WTC11 (cell line): ENCODE results near the gene STRN4. TPM values are rescaled to one million over a fixed set of nuclear protein-coding genes. Genes with fewer than 3 reads are reported as not detected.

Experiments
- ATAC-seq: fragments of 200-7000 bp; cut with Tn5 transposase; 2 replicates; pipeline ENCODE4 v1.10.0; 2021; ENCODE audit warnings: mild to moderate bottlenecking, moderate library complexity
- CTCF ChIA-PET: fragments of 300-600 bp; sonication (Branson Sonifier 250); formaldehyde crosslinking; loops from one replicate; lab custom pipeline; 2021; ENCODE audit warnings: antibody characterized with exemption; lab: Charles Lee
- POLR2A ChIA-PET: fragments of 350-600 bp; sonication (Branson Sonifier 250); formaldehyde crosslinking; loops from one replicate; lab custom pipeline; 2021; ENCODE audit warnings: antibody characterized with exemption; lab: Charles Lee
- DNase-seq: peaks from one replicate; pipeline ENCODE4 v3.0.0; 2021; ENCODE audit warnings: low spot score
- H3K27ac Mint-ChIP-seq: 2 replicates; pipeline ENCODE4 v1.8.0; 2021; ENCODE audit warnings: mixed read lengths
- H3K27me3 Mint-ChIP-seq: 2 replicates; pipeline ENCODE4 v1.8.0; 2021; ENCODE audit warnings: low read depth, mild to moderate bottlenecking, moderate library complexity, mixed read lengths
- H3K36me3 Mint-ChIP-seq: 2 replicates; pipeline ENCODE4 v1.8.0; 2021; ENCODE audit warnings: mixed read lengths
- H3K4me1 Mint-ChIP-seq: 2 replicates; pipeline ENCODE4 v1.8.0; 2022; ENCODE audit warnings: mixed read lengths
- H3K4me3 Mint-ChIP-seq: 2 replicates; pipeline ENCODE4 v1.8.0; 2021; ENCODE audit warnings: mild to moderate bottlenecking, moderate library complexity, mixed read lengths
- H3K9me3 Mint-ChIP-seq: 2 replicates; pipeline ENCODE4 v1.8.0; 2021; ENCODE audit warnings: mixed read lengths
- ATF1 ChIP-seq: sonication (generic); formaldehyde crosslinking; IDR thresholded peaks from 2 replicates; pipeline ENCODE4 v1.8.1; 2023; ENCODE audit warnings: mild to moderate bottlenecking, moderate library complexity, missing genetic modification reagents
- CDX4 ChIP-seq: fragments of 250-450 bp; sonication (Bioruptor Pico); IDR thresholded peaks from 2 replicates; pipeline ENCODE4 v1.9.0; 2021; ENCODE audit warnings: moderate library complexity, mild to moderate bottlenecking, inconsistent platforms, borderline replicate concordance
- CREM ChIP-seq: sonication (generic); formaldehyde crosslinking; IDR thresholded peaks from 2 replicates; pipeline ENCODE4 v1.8.1; 2022; ENCODE audit warnings: mild to moderate bottlenecking, missing genetic modification reagents, moderate library complexity
- FOXP4 ChIP-seq: sonication (generic); formaldehyde crosslinking; IDR thresholded peaks from 2 replicates; pipeline ENCODE4 v1.8.0; 2022; ENCODE audit warnings: mild to moderate bottlenecking, missing genetic modification reagents
- IRF1 ChIP-seq: sonication (generic); formaldehyde crosslinking; IDR thresholded peaks from 2 replicates; pipeline ENCODE4 v1.8.0; 2023; ENCODE audit warnings: missing genetic modification reagents
- MAX ChIP-seq: sonication (generic); formaldehyde crosslinking; IDR thresholded peaks from 2 replicates; pipeline ENCODE4 v1.8.0; 2022; ENCODE audit warnings: mild to moderate bottlenecking, missing genetic modification reagents
- PREB ChIP-seq: sonication (generic); formaldehyde crosslinking; IDR thresholded peaks from 2 replicates; pipeline ENCODE4 v1.8.1; 2022; ENCODE audit warnings: mild to moderate bottlenecking, missing genetic modification reagents, moderate library complexity, borderline replicate concordance
- RORB ChIP-seq: fragments of 250-450 bp; sonication (Bioruptor Pico); IDR thresholded peaks from 2 replicates; pipeline ENCODE4 v1.9.0; 2021; ENCODE audit warnings: mild to moderate bottlenecking
- TCF7 ChIP-seq: sonication (generic); formaldehyde crosslinking; IDR thresholded peaks from 2 replicates; pipeline ENCODE4 v1.8.0; 2022; ENCODE audit warnings: mild to moderate bottlenecking, low read depth, missing genetic modification reagents, moderate library complexity
- TEAD1 ChIP-seq: sonication (generic); formaldehyde crosslinking; IDR thresholded peaks from 2 replicates; pipeline ENCODE4 v1.8.0; 2022; ENCODE audit warnings: mild to moderate bottlenecking, missing genetic modification reagents
- TP53 ChIP-seq: sonication (generic); formaldehyde crosslinking; IDR thresholded peaks from 2 replicates; pipeline ENCODE4 v1.8.1; 2023; ENCODE audit warnings: mild to moderate bottlenecking, missing genetic modification reagents
- ZNF281 ChIP-seq: sonication (generic); formaldehyde crosslinking; IDR thresholded peaks from 2 replicates; pipeline ENCODE4 v1.8.0; 2023; ENCODE audit warnings: mild to moderate bottlenecking, missing genetic modification reagents
- ZNF317 ChIP-seq: sonication (generic); formaldehyde crosslinking; IDR thresholded peaks from 2 replicates; pipeline ENCODE4 v1.8.1; 2023; ENCODE audit warnings: low read depth, mild to moderate bottlenecking, moderate library complexity, missing genetic modification reagents, borderline replicate concordance
- ZNF512 ChIP-seq: sonication (generic); formaldehyde crosslinking; IDR thresholded peaks from 2 replicates; pipeline ENCODE4 v1.8.1; 2022; ENCODE audit warnings: missing genetic modification reagents, borderline replicate concordance
- total RNA-seq: library from RNA; stranded (reverse); gene quantifications from 3 replicates; pipeline ENCODE4 v1.2.3, GENCODE V29; 2021

Gene STRN4
- total RNA-seq, 1 experiment from 2014 or later, result 144 TPM

GRCh38 chr19:46756544-46756888 lies 10.3 kb upstream of the STRN4 start:
- no peak overlapping the region for H3K4me3 Mint-ChIP-seq
- no peaks in the 10 kb centered on the region; the same call in 1 of the 2 replicates for H3K27me3 Mint-ChIP-seq
- no peaks in the 10 kb centered on the region for H3K9me3 Mint-ChIP-seq
- ATAC-seq (no peak), DNase-seq (no peak)
- ChIA-PET CTCF (interaction anchor here (0.9 to 4.4 kb wide), 4 partner anchors 11 to 234 kb away, joined by 3 to 33 read pairs (median 19); no protein-coding TSS in a partner anchor), POLR2A (no interaction called here)
- peaks cover 9% of the 10 kb centered on the region for H3K4me1 Mint-ChIP-seq
- TF ChIP-seq ATF1 (CRISPR knock-in tag), result 0 out of 2 replicates have a peak, but pooled peaks have one; percentile 14
- TF ChIP-seq ZNF512 (CRISPR knock-in tag), result no peak
- H3K36me3 Mint-ChIP-seq, result peaks cover 10% of the 10 kb centered on the region
- no peak overlapping the region for H3K27ac Mint-ChIP-seq

- ATAC-seq, result no peak
- CTCF ChIA-PET, result interaction anchor here (0.8 to 4.4 kb wide), 7 partner anchors 11 to 939 kb away, joined by 3 to 33 read pairs (median 7); no protein-coding TSS in a partner anchor
- Mint-ChIP-seq H3K9me3 (no peaks in the 10 kb centered on the region), H3K36me3 (peaks cover 10% of the 10 kb centered on the region), H3K27me3 (no peaks in the 10 kb centered on the region; the same call in 1 of the 2 replicates), H3K4me3 (no peak overlapping the region), H3K27ac (no peak overlapping the region), H3K4me1 (peaks cover 9% of the 10 kb centered on the region)
- POLR2A ChIA-PET, result no interaction called here
- DNase-seq, result no peak
- TF ChIP-seq RORB (CRISPR knock-in tag), result no peak
- TF ChIP-seq FOXP4 (CRISPR knock-in tag), result no peak
- no peak for TF ChIP-seq TCF7
Observed at GRCh38 chr19:46755853-46756543, 9.7 kb upstream of the STRN4 start.

GRCh38 chr19:46755077-46755852 lies 9.0 kb upstream of the STRN4 start:
- no peak overlapping the region for H3K27ac Mint-ChIP-seq
- TF ChIP-seq ZNF317 (no peak), CDX4 (no peak), TEAD1 (CRISPR knock-in tag) (no peak), PREB (CRISPR knock-in tag) (no peak), ZNF281 (CRISPR knock-in tag) (no peak), TP53 (CRISPR knock-in tag) (no peak), CREM (CRISPR knock-in tag) (no peak), MAX (no peak), IRF1 (CRISPR knock-in tag) (no peak)
- CTCF ChIA-PET, result interaction anchor here (0.8 to 2.9 kb wide), 6 partner anchors 15 to 938 kb away, joined by 3 to 24 read pairs (median 6); no protein-coding TSS in a partner anchor

More at GRCh38 chr19:46755077-46755852, 9.0 kb upstream of the STRN4 start:
- POLR2A ChIA-PET, result no interaction called here
- no peak for DNase-seq
- Mint-ChIP-seq H3K9me3 (no peaks in the 10 kb centered on the region), H3K4me1 (peaks cover 9% of the 10 kb centered on the region), H3K27me3 (no peaks in the 10 kb centered on the region; the same call in 1 of the 2 replicates), H3K4me3 (no peak overlapping the region), H3K36me3 (peaks cover 13% of the 10 kb centered on the region)
- no peak for ATAC-seq
